ENCODE results near the gene MACIR. TPM values are rescaled to one million over a fixed set of nuclear protein-coding genes. Genes with fewer than 3 reads are reported as not detected.

MACIR gene
- total RNA-seq, 1 donor from 2014 or later = 8.1 TPM

- no peak for DNase-seq (ENCODE audit: low spot score in 2 of 2, unreplicated experiment in 2 of 2)
- Mint-ChIP-seq H3K27ac (no peak overlapping the region), H3K36me3 (peaks cover 6% of the 10 kb centered on the region), H3K4me3 (no peak overlapping the region), H3K9me3 (peaks cover 21% of the 10 kb centered on the region), H3K4me1 (no peaks in the 10 kb centered on the region), H3K27me3 (ENCODE audit: low read depth) (no peaks in the 10 kb centered on the region)
- TF ChIP-seq CTCF (IDR thresholded peaks at IDR 0.05; ENCODE audit: unreplicated experiment) = no peak
These were observed 34.3 kb upstream of the MACIR start for GRCh38 chr5:103224118-103224893.

GRCh38 chr5:103224894-103225246, 33.7 kb upstream of the MACIR start:
- Mint-ChIP-seq H3K27ac (no peak overlapping the region), H3K4me3 (no peak overlapping the region), H3K4me1 (no peaks in the 10 kb centered on the region), H3K36me3 (peaks cover 2% of the 10 kb centered on the region), H3K9me3 (peaks cover 19% of the 10 kb centered on the region), H3K27me3 (ENCODE audit: low read depth) (no peaks in the 10 kb centered on the region)
- no peak for DNase-seq (ENCODE audit: low spot score in 2 of 2, unreplicated experiment in 2 of 2)
- no peak for TF ChIP-seq CTCF (IDR thresholded peaks at IDR 0.05; ENCODE audit: unreplicated experiment)

GRCh38 chr5:103228061-103228460, 30.5 kb upstream of the MACIR start:
- no peak for DNase-seq (ENCODE audit: low spot score in 2 of 2, unreplicated experiment in 2 of 2)
- Mint-ChIP-seq H3K27me3 (ENCODE audit: low read depth) (no peaks in the 10 kb centered on the region), H3K27ac (no peak overlapping the region), H3K4me1 (no peaks in the 10 kb centered on the region), H3K4me3 (no peak overlapping the region), H3K36me3 (no peaks in the 10 kb centered on the region), H3K9me3 (peaks cover 20% of the 10 kb centered on the region)
- TF ChIP-seq CTCF (IDR thresholded peaks at IDR 0.05; ENCODE audit: unreplicated experiment) = no peak

- peaks cover 20% of the 10 kb centered on the region for H3K9me3 Mint-ChIP-seq
- TF ChIP-seq CTCF (IDR thresholded peaks at IDR 0.05; ENCODE audit: unreplicated experiment) = no peak
These were observed 30.0 kb upstream of the MACIR start for GRCh38 chr5:103228588-103228987.

GRCh38 chr5:103232393-103232999, 26.1 kb upstream of the MACIR start:
- no peak for DNase-seq (ENCODE audit: low spot score in 2 of 2, unreplicated experiment in 2 of 2)
- H3K4me1 Mint-ChIP-seq = no peaks in the 10 kb centered on the region
- H3K27ac Mint-ChIP-seq = no peak overlapping the region
- peak; percentile 31 for TF ChIP-seq CTCF (IDR thresholded peaks at IDR 0.05; ENCODE audit: unreplicated experiment)
- H3K4me3 Mint-ChIP-seq = no peak overlapping the region
- H3K9me3 Mint-ChIP-seq = peaks cover 21% of the 10 kb centered on the region
- H3K27me3 Mint-ChIP-seq (ENCODE audit: low read depth) = no peaks in the 10 kb centered on the region
- no peaks in the 10 kb centered on the region for H3K36me3 Mint-ChIP-seq

More at GRCh38 chr5:103228588-103228987, 30.0 kb upstream of the MACIR start:
- Mint-ChIP-seq H3K4me3 (no peak overlapping the region), H3K36me3 (no peaks in the 10 kb centered on the region), H3K4me1 (no peaks in the 10 kb centered on the region), H3K27me3 (ENCODE audit: low read depth) (no peaks in the 10 kb centered on the region), H3K27ac (no peak overlapping the region)
- DNase-seq (ENCODE audit: low spot score in 2 of 2, unreplicated experiment in 2 of 2) = no peak

All from mesothelial cell of epicardium (in vitro differentiated cells).